ENCODE data around the gene BLCAP. TPM values are rescaled to one million over a fixed set of nuclear protein-coding genes. Genes with fewer than 3 reads are reported as not detected.

BLCAP gene
- total RNA-seq, 2 donors from 2014 or later, result 98.9 to 104 TPM

DNA sequence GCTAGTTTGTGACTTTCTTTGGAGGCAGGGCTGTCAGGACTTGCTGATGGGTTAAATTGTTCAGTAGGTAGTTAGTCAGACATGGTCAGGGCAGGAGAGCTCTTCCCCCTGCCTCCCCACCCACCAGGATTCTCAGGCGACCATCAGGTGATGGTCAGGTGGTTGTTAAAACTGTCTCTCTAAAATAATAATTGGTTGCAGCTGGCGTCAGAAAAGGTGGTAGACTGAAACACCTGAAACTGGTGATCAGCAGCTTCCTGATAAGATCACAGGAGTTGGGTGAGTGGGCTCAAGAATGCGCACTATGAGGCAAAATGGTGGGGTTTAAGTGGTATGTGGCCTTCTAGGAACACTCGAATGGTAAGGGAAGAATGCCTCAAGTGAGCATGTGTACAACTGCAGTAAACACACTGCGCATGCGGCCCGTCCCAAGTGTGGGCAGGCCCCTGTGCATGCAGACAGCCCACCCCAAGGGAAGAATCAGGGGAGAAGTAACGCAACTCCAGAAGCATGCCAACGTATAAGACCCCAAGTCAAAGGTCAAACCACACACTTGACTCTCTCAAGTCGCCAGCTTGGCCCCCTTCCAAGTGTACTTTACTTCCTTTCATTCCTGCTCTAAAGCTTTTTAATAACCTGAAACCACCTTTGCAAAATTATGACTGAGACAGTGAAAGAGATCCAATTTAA, 7.9 kb upstream of the BLCAP start:
- DNase-seq (peak in 1 of 2 donors; percentile 35), ATAC-seq (peak; percentile 26)
- intact Hi-C loops (cut with DNase I, micrococcal nuclease), result no loop called here

DNA sequence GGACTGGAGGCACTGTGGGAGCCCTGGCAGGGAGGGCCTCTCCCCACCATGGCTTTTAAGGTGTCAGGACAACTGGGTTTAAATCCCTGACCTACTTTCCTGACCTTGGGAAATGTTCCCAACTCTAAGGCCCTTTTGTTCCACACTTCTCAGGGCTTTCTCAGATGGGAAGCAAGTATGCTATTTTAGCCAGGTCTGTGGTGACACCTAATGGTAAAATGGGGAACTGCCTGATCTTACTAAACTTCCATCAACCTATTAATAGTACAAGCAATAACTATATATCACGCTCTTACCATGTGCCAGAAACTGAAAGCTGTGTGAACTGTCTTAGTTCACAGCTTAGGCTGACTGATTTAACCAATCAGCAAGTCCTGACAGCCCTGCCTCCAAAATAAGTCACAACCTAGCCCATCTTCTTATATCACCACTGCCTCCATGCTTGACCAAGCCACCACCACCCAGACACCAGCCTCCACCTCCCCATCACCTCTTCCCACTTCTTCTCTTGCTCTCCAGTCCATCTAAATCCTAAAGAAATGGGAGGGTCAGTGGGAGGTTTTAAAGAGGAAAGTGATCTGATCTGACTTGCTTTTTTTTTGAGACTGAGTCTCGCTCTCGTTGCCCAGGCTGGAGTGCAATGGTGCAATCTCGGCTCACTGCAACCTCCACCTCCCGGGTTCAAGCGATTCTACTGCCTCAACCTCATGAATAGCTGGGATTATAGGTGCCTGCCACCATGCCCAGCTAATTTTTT, 6.9 kb upstream of the BLCAP start:
- ATAC-seq, result peak; percentile 80
- DNase-seq, result peak in 1 of 2 donors; percentile 34
- intact Hi-C loops (cut with DNase I, micrococcal nuclease), result loop anchor here (5.0 kb wide), 3 partner anchors 132 to 332 kb away; no protein-coding TSS in a partner anchor

DNA sequence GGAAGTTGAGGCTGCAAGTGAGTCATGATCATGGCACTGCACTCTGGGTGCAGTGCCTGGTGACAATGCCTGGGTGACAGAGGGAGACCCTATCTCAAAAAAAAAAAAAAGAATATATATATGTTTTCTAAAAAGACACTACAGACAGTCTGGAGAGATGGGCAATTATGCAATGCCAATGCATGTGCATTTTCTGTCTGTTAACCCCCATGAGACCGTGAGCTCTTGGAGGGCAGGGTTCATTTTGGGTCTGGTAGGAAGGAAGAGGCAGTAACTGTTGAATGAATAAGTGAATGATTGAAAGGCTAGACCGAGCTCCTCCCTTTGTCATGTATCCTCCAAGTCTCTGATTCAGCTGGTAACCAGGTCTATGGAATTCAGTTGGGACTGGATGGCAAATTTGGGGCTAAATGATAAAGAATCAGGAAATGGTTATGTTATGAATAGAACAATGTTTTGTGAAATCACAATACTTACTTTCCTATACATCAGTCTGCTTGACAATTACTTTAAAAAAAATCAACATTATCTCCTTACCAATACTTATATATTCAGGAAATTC, 5.6 kb upstream of the BLCAP start:
- ATAC-seq, result no peak
- intact Hi-C loops (cut with DNase I, micrococcal nuclease), result loop anchor here (5.0 kb wide), 3 partner anchors 131 to 331 kb away; no protein-coding TSS in a partner anchor
- no peak for DNase-seq

DNA sequence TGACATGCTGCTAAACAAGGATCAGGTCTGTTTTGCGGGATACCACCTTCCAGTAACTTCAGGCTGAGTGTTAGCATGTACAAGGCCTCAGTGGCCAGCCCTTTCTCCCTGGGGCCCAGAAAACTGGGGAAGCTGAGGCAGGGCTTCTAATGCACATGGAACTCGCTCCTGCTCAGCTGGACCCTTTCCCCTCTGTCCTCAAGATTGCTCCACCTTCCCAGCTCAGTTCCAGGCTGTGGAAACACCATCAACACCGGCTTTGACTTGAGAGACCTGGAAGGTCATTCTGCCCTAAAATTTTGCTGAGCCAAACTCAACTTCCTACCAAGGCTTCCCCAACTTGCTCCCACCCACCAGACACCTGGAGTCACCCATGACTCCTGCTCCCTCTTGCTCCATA, 4.2 kb upstream of the BLCAP start:
- ATAC-seq, result no peak
- DNase-seq, result no peak
- intact Hi-C loops (cut with DNase I, micrococcal nuclease), result loop anchor here (5.0 kb wide), 3 partner anchors 130 to 330 kb away; no protein-coding TSS in a partner anchor

DNA sequence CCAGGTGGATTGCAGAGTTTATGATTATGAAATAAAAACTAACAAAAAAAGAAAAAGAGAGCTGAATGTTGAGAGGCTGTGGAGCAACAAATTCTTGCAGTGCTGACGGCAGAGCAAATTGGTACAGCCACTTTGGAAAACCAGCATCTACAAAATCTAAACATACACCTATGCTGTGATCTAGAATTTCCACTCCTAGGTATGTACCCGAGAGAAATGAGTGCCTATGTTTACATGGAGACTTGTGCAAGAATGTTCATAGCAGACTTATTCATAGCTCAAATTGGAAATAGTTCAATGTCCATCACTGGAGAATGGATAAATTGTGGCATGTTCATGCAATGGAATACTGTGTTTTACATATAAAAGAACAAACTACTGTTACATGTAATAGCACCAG, 3.0 kb upstream of the BLCAP start:
- no peak for ATAC-seq
- intact Hi-C loops (cut with DNase I, micrococcal nuclease), result loop anchor here (5.0 kb wide), 3 partner anchors 128 to 328 kb away; no protein-coding TSS in a partner anchor
- DNase-seq, result no peak

DNA sequence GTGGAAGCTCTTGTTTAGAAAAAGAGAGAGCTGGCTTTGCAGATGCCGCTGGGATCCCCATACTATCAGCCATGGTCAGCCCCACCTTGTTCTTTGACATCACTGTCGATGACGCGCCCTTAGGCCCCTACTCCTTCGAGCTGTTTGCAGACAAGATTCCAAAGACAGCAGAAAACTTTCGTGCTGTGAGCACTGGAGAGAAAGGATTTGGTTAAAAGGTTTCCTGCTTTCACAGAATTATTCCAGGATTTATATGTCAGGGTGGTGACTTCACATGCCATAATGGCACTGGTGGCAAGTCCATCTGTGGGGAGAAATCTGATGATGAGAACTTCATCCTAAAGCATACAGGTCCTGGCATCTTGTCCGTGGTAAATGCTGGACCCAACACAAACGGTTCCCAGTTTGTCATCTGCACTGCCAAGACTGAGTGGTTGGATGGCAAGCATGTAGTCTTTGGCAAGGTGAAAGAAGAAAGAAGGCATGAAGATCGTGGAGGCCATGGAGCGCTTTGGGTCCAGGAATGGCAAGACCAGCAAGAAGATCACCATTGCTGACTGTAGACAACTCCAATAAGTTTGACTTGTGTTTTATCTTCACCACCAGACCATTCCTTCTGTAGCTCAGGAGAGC, 2.4 kb upstream of the BLCAP start:
- DNase-seq (no peak), ATAC-seq (no peak)
- intact Hi-C loops (cut with DNase I, micrococcal nuclease), result loop anchor here (5.0 to 10.0 kb wide), 4 partner anchors 128 to 328 kb away; no protein-coding TSS in a partner anchor

DNA sequence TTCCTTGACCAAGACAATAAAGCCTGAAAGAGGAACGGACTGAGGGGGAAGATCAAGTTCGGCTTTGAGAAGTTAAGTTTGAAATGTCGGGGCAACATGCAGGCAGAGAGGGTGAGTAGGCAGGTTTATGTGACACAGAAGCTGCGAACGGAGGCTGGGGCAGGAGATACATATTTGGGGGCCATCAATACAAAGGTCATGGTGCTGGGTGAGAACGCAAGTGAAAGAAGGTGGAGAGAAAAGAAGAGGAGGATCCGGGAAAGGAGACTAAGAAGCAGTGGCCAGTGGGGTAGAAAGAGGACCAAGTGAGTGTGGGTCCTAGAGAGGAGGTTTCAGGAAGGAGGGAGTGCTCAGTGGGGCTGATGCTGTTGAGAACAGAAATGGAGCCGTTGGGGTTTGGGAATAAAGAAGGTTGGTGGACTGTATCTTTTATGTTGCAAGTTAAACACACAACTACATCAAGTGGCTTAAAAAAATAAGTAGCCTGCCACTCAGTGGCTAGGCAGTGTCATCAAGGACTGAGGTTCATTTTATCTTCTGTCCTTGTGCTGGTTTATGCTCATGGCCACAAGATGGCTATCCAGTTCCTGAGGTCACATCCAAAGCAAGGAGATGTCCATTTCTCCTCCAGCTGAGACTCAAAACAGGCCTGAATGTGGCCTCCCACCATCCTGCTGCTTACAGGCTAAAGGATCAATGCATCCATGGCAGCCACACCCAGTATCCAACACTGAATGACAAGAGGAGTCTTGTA, 1.7 kb upstream of the BLCAP start:
- ATAC-seq (no peak), DNase-seq (no peak)
- intact Hi-C loops (cut with DNase I, micrococcal nuclease), result loop anchor here in 1 of 2 donors (10.0 kb wide), 1 partner anchor 135 kb away; no protein-coding TSS in a partner anchor

DNA sequence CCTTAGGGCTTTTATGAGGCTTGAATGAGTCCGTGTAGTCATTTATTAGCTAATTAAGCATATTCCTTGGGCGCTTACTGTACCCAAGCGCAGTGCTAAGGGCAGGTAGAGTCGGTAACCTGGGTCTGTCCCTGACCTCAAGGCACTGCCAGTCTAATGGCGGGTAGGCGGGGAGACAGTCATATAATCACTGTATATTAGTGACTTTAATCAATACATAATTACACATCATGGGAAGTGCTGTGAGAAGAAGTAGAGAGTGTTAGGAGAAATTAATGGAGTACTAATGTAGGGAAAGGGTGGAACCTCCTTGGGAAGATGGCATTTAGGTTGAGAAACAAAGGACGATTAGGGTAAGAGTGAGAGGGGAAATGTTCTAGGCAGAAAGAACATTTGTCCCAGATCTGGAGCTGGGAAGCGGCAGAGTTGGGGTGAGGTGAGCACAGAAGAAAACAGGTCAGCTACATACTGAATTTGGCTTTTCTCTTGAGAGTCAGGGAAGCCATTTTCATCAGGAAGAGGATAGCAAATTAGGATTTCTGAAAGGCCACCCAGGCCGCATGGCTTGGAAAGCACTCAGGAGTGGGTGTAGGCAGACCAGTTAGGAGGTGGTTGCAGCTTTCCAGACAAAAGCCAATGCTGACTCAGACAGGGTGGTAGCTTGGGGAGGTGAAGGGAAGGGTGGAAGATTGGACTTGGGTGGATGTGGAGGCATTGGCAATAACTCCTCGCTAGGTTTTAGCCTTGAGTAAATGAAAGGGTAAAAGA, 954 bp upstream of the BLCAP start:
- ATAC-seq (no peak), DNase-seq (no peak)
- intact Hi-C loops (cut with DNase I, micrococcal nuclease), result loop anchor here in 1 of 2 donors (10.0 kb wide), 1 partner anchor 134 kb away; no protein-coding TSS in a partner anchor

DNA sequence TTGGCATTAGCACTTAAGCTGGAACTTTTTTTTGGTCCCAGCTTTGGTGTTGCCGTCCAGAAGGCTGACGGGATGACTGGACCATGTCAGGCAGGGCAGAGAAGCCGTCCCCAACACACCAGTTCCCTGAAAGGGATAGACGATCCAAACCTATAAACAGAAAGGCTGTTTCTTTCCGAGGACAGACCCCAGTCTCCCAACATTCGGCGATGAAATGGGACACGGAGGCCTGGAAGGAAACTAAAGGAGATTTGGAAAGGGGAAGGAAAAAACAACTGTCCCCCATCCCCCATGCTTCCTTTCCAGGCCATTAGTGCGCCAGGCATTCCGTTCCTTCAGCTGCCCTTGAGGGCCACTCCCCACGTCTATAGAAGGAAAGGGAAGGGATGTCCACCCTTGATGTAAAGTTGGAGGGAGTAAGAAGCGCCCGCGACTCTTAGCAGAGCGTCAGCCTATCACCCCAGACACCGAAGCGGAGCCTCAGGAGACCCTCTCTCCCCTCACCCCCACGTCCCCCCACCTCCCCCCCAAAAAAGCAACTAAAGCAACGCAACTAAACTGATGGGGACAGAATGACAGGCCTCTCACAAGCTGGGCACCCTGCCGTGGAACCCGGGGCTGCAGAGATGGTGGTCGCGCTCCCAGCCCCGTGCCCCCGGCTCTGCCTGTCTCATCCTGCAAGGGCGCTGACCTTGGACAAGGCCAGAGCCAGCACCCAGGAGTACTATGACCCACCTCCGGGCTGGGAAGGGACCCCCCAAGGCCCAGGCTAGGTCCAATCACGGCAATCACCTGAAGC, 638 bp downstream of the BLCAP start:
- intact Hi-C loops (cut with DNase I, micrococcal nuclease), result loop anchor here in 1 of 2 donors (10.0 kb wide), 1 partner anchor 132 kb away; no protein-coding TSS in a partner anchor
- DNase-seq, result peak in 1 of 2 donors; percentile 42
- ATAC-seq, result peak; percentile 58

DNA sequence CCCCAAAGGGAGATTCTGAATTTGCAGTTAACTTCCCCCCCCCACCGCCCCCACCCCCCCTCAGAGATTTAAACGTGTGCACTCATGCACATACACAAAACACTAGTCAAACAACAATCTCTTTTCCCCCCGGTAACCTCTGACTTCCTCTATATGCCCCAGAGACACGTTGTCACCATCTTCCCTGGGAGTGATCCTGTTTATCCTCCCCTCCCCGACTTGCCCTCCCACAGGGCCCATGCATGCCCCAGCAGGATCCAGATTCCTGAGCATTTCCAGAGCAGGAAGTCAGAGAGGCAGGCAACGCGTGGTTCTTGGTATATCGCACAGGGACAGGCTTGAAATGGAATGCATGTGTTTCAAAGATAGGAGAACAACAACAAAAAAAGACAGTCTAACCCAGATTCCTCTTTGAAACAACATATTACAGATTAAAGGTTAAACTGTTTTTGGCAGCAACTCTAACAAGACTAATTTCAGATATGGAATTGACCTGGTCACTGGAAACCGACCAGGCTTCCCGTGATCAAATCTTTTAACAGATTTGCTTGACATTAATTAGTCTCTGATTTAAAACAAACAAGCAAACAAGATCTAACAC, 1.3 kb downstream of the BLCAP start:
- ATAC-seq (peak; percentile 21), DNase-seq (peak; percentile 54 to 61)
- intact Hi-C loops (cut with DNase I, micrococcal nuclease), result loop anchor here in 1 of 2 donors (10.0 kb wide), 1 partner anchor 132 kb away; no protein-coding TSS in a partner anchor

DNA sequence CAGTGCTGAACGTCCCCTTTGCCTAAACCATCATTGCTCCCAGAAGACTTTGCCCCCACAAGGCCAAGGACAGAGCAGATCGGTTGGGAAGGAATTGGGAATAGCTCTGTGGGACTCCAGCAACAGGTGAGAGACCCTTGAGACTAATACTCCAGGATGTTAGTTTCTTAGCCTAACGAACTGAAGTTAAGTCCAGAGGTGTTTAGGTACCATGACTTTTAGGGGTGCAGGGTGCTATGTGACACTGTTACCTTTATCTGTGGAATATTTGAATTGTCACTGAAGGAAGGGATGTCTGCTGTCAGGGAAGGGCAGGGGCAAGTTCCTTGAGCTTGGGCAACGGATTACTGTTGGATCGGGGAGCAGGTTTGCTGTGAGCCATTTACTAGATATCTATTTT, 1.9 kb downstream of the BLCAP start:
- ATAC-seq, result no peak
- intact Hi-C loops (cut with DNase I, micrococcal nuclease), result loop anchor here in 1 of 2 donors (10.0 kb wide), 1 partner anchor 131 kb away; no protein-coding TSS in a partner anchor
- no peak for DNase-seq

DNA sequence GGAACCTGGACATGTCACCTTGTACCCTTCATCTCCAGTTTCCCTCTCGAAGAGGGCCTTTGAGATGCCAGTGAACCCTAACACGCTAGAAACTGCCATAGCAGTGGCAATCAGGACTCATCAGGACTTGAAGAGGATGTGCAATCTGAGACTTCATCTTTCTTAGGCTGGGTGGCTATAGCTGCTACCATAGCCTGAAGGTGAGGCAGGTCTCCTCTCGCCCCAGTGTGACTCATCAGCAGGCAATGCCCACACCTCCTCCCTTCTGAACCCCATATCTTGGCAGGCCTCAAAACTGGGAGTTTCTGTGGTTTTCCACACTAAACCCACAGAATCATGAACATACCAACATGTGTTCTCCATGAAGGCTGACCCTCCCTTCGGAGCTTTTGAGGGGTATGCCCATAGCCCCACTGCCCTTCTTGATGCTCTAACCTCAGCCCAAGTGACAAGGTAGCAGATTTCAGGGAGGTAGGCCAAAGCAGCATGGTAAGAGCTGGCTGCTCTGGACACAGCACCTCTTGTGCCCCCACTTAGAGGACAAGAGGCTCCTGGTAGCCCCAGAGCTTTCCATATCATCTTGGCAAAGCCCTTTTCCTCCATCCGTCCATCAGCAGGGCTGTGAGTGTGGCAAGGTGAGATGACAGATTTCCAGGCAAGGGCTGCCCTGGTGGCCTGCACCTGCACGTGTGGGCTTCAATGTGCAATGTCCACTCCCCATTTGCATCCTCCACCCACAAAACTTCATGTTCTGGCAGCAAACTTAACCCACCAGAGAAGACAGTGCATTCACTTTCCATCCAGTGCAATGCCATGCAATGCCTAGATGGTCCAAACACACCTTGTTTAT, 2.6 kb downstream of the BLCAP start:
- no peak for ATAC-seq
- no peak for DNase-seq
- intact Hi-C loops (cut with DNase I, micrococcal nuclease), result loop anchor here in 1 of 2 donors (10.0 kb wide), 1 partner anchor 130 kb away; no protein-coding TSS in a partner anchor

DNA sequence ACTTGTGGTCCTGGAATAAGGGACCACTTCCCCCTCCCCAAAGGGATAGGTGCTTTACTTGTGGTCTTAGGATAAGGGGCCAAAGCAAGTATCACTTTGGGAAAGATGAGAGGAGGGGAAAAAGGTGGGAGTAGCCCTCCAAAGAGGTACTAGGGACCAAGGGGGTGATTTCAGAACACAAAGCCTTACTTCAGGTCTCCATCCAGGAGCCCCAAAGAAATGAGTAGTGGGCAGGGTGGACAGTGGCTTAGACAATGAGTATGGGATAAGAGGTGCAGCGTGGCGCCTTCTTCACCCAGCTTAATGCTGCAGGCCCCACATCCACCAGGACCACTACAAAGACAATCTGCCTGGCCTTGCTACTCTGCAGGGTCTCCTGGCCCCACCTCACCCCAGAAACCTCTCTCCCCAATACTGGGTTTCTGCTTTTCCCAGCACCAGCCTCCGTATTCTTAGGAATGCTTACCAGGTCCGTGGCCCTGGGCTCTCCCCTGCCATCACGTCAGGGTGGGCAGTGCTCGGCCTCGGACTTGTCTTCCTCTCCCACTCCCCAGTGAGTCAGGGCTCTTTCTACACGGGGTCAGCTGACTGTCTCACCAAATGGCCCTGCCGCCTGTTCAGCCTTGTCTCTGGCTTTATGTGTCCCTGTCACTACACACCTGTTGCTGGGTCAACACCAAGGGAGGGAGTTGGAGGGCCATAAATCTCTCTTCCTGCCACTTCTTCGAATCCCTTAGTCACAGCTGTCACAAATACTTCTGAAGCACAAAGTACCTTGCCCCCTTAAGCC, 3.6 kb downstream of the BLCAP start:
- peak; percentile 57 for ATAC-seq
- DNase-seq, result peak; percentile 57 to 80
- intact Hi-C loops (cut with DNase I, micrococcal nuclease), result loop anchor here in 1 of 2 donors (10.0 kb wide), 1 partner anchor 129 kb away; no protein-coding TSS in a partner anchor

DNA sequence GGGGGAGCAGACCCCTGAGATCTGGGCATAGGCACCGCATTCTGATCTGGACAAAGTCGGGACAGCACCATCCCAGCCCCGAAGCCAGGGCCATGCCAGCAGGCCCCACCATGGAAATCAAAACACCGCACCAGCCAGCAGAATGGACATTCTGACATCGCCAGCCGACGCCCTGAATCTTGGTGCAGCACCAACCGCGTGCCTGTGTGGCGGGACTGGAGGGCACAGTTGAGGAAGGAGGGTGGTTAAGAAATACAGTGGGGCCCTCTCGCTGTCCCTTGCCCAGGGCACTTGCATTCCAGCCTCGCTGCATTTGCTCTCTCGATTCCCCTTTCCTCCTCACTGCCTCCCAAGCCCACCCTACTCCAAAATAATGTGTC, 4.7 kb downstream of the BLCAP start:
- DNase-seq (peak in 1 of 2 donors; percentile 30), ATAC-seq (no peak)
- intact Hi-C loops (cut with DNase I, micrococcal nuclease), result loop anchor here in 1 of 2 donors (10.0 kb wide), 1 partner anchor 128 kb away; no protein-coding TSS in a partner anchor

Measured in left colon (tissue), 2 donors.